ENCODE results near the gene SLC40A1.

Gene SLC40A1

GRCh38 chr2:189543367-189543766 lies 37.2 kb downstream of the SLC40A1 start:
- DNase-seq (ENCODE audit: low read depth in 2 of 3, low spot score in 2 of 3) = no peak

GRCh38 chr2:189542145-189542882 lies 38.3 kb downstream of the SLC40A1 start:
- no peak for DNase-seq (ENCODE audit: low read depth in 2 of 3, low spot score in 2 of 3)

- no peak for DNase-seq (ENCODE audit: low read depth in 2 of 3, low spot score in 2 of 3)
Measured at GRCh38 chr2:189541591-189541990, 39.0 kb downstream of the SLC40A1 start.

GRCh38 chr2:189540551-189540950 lies 40.0 kb downstream of the SLC40A1 start:
- DNase-seq (ENCODE audit: low read depth in 2 of 3, low spot score in 2 of 3) = no peak

GRCh38 chr2:189538402-189538801 lies 42.2 kb downstream of the SLC40A1 start:
- no peak for DNase-seq (ENCODE audit: low read depth in 2 of 3, low spot score in 2 of 3)

GRCh38 chr2:189536830-189537229 lies 43.8 kb downstream of the SLC40A1 start:
- no peak for DNase-seq (ENCODE audit: low read depth in 2 of 3, low spot score in 2 of 3)

- no peak for DNase-seq (ENCODE audit: low read depth in 2 of 3, low spot score in 2 of 3)
Measured at GRCh38 chr2:189534854-189535832, 45.4 kb downstream of the SLC40A1 start.

GRCh38 chr2:189533288-189534035 lies 47.1 kb downstream of the SLC40A1 start:
- DNase-seq (ENCODE audit: low read depth in 2 of 3, low spot score in 2 of 3) = no peak

GRCh38 chr2:189530965-189531637 lies 49.5 kb downstream of the SLC40A1 start:
- no peak for DNase-seq (ENCODE audit: low read depth in 2 of 3, low spot score in 2 of 3)

- DNase-seq (ENCODE audit: low read depth in 2 of 3, low spot score in 2 of 3) = no peak
Measured at GRCh38 chr2:189528617-189529016, 52.0 kb downstream of the SLC40A1 start.

GRCh38 chr2:189527812-189528592 lies 52.6 kb downstream of the SLC40A1 start:
- DNase-seq (ENCODE audit: low read depth in 2 of 3, low spot score in 2 of 3) = no peak

GRCh38 chr2:189527041-189527750 lies 53.4 kb downstream of the SLC40A1 start:
- no peak for DNase-seq (ENCODE audit: low read depth in 2 of 3, low spot score in 2 of 3)

GRCh38 chr2:189526241-189526640 lies 54.3 kb downstream of the SLC40A1 start:
- DNase-seq (ENCODE audit: low read depth in 2 of 3, low spot score in 2 of 3) = no peak

- DNase-seq (ENCODE audit: low read depth in 2 of 3, low spot score in 2 of 3) = no peak
Measured at GRCh38 chr2:189524746-189525145, 55.8 kb downstream of the SLC40A1 start.

- no peak for DNase-seq (ENCODE audit: low read depth in 2 of 3, low spot score in 2 of 3)
Measured at GRCh38 chr2:189522435-189523151, 58.0 kb downstream of the SLC40A1 start.

GRCh38 chr2:189521699-189522434 lies 58.7 kb downstream of the SLC40A1 start:
- DNase-seq (ENCODE audit: low read depth in 2 of 3, low spot score in 2 of 3) = no peak

- DNase-seq (ENCODE audit: low read depth in 2 of 3, low spot score in 2 of 3) = no peak
Measured at GRCh38 chr2:189519631-189520387, 60.8 kb downstream of the SLC40A1 start.
